ENCODE results near the gene CD300A. TPM values are rescaled to one million over a fixed set of nuclear protein-coding genes. Genes with fewer than 3 reads are reported as not detected.

CD300A gene
- polyA plus RNA-seq, 1 donor (not counting 4 experiments of a cell fraction or from before 2014, with no cell fraction given): 0.07 TPM

DNA sequence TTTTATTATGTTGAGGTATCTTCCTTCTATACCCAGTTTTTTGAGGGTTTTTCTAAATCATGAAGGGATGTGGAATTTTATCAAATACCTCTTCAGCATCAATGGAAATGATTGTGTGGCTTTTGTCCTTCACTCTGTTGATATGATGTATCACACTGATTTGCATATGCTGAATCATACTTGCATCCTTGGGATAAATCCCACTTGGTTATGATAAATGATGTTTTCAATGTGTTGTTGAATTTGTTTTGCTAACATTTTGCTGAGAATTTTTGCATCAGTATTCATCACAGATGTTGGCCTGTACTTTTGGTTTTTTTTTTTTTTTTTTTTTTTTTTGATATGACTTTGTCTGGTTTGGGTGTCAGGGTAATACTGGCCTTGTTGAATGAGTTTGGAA lies 41.7 kb downstream of the CD300A start:
- Histone ChIP-seq H3K4me1 (ENCODE audit: control insufficient read depth, extremely low read depth, insufficient read depth, low read length) (no peaks in the 10 kb centered on the region), H3K4me2 (ENCODE audit: control insufficient read depth, extremely low read depth, insufficient read depth, low read depth, low read length) (no peak overlapping the region), H3K36me3 (ENCODE audit: control insufficient read depth in 2 of 2, extremely low read depth in 1 of 2, insufficient read depth in 2 of 2, low read length in 2 of 2) (no peaks in the 10 kb centered on the region), H2AFZ (ENCODE audit: control insufficient read depth, low read length) (no peak overlapping the region), H3K9me1 (ENCODE audit: control insufficient read depth, extremely low read depth, insufficient read depth, low read length) (no peaks in the 10 kb centered on the region), H3K4me3 (ENCODE audit: control insufficient read depth in 2 of 3, extremely low read depth in 1 of 3, insufficient read depth in 2 of 3, low read depth in 1 of 3, low read length in 3 of 3) (no peak overlapping the region), H4K20me1 (ENCODE audit: control insufficient read depth, extremely low read depth, insufficient read depth, low read length) (no peaks in the 10 kb centered on the region), H3K27ac (ENCODE audit: control insufficient read depth, insufficient read depth, low read length) (no peak overlapping the region), H3K9ac (ENCODE audit: control insufficient read depth, extremely low read depth, insufficient read depth, low read length) (no peak overlapping the region), H3K79me2 (ENCODE audit: control insufficient read depth, insufficient read depth, low read length) (no peaks in the 10 kb centered on the region), H3K27me3 (ENCODE audit: control insufficient read depth, extremely low read depth, insufficient read depth, low read length) (no peaks in the 10 kb centered on the region), H3K9me3 (ENCODE audit: control insufficient read depth, low read depth, low read length) (no peaks in the 10 kb centered on the region)
- TF ChIP-seq, protein P1, sequence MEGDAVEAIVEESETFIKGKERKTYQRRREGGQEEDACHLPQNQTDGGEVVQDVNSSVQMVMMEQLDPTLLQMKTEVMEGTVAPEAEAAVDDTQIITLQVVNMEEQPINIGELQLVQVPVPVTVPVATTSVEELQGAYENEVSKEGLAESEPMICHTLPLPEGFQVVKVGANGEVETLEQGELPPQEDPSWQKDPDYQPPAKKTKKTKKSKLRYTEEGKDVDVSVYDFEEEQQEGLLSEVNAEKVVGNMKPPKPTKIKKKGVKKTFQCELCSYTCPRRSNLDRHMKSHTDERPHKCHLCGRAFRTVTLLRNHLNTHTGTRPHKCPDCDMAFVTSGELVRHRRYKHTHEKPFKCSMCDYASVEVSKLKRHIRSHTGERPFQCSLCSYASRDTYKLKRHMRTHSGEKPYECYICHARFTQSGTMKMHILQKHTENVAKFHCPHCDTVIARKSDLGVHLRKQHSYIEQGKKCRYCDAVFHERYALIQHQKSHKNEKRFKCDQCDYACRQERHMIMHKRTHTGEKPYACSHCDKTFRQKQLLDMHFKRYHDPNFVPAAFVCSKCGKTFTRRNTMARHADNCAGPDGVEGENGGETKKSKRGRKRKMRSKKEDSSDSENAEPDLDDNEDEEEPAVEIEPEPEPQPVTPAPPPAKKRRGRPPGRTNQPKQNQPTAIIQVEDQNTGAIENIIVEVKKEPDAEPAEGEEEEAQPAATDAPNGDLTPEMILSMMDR (optimal IDR thresholded peaks at IDR 0.05 in 1 of 3, IDR thresholded peaks at IDR 0.05 in 1 of 3, conservative IDR thresholded peaks at IDR 0.05 in 1 of 3; ENCODE audit: extremely low read depth in 1 of 3, insufficient read depth in 2 of 3, low read length in 3 of 3): no peak
- TF ChIP-seq EZH2 (IDR thresholded peaks at IDR 0.05; ENCODE audit: low read length): no peak
- DNase-seq (ENCODE audit: low read depth, low spot score) (no peak), FAIRE-seq (no peak)
- dilution Hi-C loops (cut with MboI; ENCODE audit: extremely low pct_ligation_motif_present, low sequenced_read_pairs): no loop called here

DNA sequence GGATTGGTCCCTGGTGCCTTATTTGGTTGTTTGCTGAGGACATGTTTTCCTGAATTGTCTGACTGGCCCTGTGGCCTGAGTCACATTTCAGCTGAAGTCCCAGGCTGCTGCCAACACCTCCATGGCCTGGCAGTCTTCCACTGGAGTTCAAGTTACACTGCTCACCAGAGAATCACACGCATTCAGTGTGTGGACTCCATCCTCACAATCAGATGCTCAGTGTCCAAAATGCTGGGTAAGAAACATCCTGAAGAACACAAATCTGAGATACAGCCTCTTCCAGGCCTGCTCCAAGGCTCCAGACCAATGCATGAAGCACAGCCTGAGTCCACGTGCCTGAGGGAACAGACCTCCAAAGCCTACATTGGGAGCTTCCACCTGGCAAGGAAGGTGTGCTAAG lies 45.6 kb downstream of the CD300A start:
- DNase-seq (ENCODE audit: low read depth, low spot score): no peak
- Histone ChIP-seq H3K27ac (ENCODE audit: control insufficient read depth, insufficient read depth, low read length) (no peak overlapping the region), H3K79me2 (ENCODE audit: control insufficient read depth, insufficient read depth, low read length) (no peaks in the 10 kb centered on the region), H2AFZ (ENCODE audit: control insufficient read depth, low read length) (no peak overlapping the region), H3K27me3 (ENCODE audit: control insufficient read depth, extremely low read depth, insufficient read depth, low read length) (no peaks in the 10 kb centered on the region), H3K4me1 (ENCODE audit: control insufficient read depth, extremely low read depth, insufficient read depth, low read length) (no peaks in the 10 kb centered on the region), H4K20me1 (ENCODE audit: control insufficient read depth, extremely low read depth, insufficient read depth, low read length) (no peaks in the 10 kb centered on the region), H3K4me3 (ENCODE audit: control insufficient read depth in 2 of 3, extremely low read depth in 1 of 3, insufficient read depth in 2 of 3, low read depth in 1 of 3, low read length in 3 of 3) (no peak overlapping the region), H3K9ac (ENCODE audit: control insufficient read depth, extremely low read depth, insufficient read depth, low read length) (no peak overlapping the region), H3K9me3 (ENCODE audit: control insufficient read depth, low read depth, low read length) (peaks cover 10% of the 10 kb centered on the region), H3K36me3 (ENCODE audit: control insufficient read depth in 2 of 2, extremely low read depth in 1 of 2, insufficient read depth in 2 of 2, low read length in 2 of 2) (no peaks in the 10 kb centered on the region), H3K9me1 (ENCODE audit: control insufficient read depth, extremely low read depth, insufficient read depth, low read length) (no peaks in the 10 kb centered on the region), H3K4me2 (ENCODE audit: control insufficient read depth, extremely low read depth, insufficient read depth, low read depth, low read length) (no peak overlapping the region)
- no peak for TF ChIP-seq EZH2 (IDR thresholded peaks at IDR 0.05; ENCODE audit: low read length)
- TF ChIP-seq, protein P1 (optimal IDR thresholded peaks at IDR 0.05 in 1 of 3, IDR thresholded peaks at IDR 0.05 in 1 of 3, conservative IDR thresholded peaks at IDR 0.05 in 1 of 3; ENCODE audit: extremely low read depth in 1 of 3, insufficient read depth in 2 of 3, low read length in 3 of 3): no peak
- FAIRE-seq: no peak
- dilution Hi-C loops (cut with MboI; ENCODE audit: extremely low pct_ligation_motif_present, low sequenced_read_pairs): no loop called here
